ENCODE measurements around the gene IL20RB. TPM values are rescaled to one million over a fixed set of nuclear protein-coding genes. Genes with fewer than 3 reads are reported as not detected.
"Not testable (repeated sequence)": the region's sequence is repeated elsewhere in the genome, so short reads cannot be mapped to it uniquely, and the experiment has no call there.

The IL20RB gene
- polyA plus RNA-seq, 1 experiment, result 3.2 TPM

DNA sequence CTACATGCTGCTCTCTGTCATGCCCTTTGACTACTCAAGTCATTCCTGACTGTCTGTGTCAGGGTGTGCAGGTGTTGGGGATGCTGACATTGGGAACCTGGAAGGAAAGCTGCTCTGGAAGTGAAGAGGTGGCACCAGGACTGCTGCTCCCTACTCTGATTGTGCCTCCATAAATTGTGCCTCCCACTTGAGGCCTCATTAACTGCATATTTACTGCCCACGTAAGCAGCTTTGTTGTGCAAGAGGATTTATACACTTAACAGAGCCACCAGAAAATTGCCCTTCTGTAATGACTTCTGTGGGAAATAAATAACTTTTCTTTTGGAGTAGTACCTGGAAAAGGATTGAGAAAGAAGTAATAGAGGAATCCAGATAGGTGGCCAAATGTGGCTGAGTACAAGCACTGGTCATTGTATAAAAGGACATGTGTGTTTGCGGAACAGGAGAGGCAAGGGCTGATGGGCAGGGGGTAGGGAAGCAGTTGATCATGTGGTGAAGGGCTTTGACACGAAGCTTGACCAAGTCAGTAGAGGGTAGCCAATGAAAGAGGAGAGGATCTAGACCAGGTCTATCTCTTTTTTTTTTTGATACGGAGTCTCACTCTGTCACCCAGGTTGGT is 24.8 kb downstream of the IL20RB start:
- no peaks in the 10 kb centered on the region for H3K27me3 ChIP-seq (ENCODE audit: control insufficient read depth, insufficient read depth, low read length)
- no peaks in the 10 kb centered on the region for H3K36me3 ChIP-seq (ENCODE audit: control insufficient read depth, insufficient read depth, low read length)
- ChIA-PET CTCF (interaction anchor here (0.5 to 1.6 kb wide), 4 partner anchors 14 to 918 kb away, joined by 3 read pairs; no protein-coding TSS in a partner anchor), POLR2A (no interaction called here)
- H3K4me3 ChIP-seq (ENCODE audit: low read depth, low read length), result no peak overlapping the region
- TF ChIP-seq, protein P1, sequence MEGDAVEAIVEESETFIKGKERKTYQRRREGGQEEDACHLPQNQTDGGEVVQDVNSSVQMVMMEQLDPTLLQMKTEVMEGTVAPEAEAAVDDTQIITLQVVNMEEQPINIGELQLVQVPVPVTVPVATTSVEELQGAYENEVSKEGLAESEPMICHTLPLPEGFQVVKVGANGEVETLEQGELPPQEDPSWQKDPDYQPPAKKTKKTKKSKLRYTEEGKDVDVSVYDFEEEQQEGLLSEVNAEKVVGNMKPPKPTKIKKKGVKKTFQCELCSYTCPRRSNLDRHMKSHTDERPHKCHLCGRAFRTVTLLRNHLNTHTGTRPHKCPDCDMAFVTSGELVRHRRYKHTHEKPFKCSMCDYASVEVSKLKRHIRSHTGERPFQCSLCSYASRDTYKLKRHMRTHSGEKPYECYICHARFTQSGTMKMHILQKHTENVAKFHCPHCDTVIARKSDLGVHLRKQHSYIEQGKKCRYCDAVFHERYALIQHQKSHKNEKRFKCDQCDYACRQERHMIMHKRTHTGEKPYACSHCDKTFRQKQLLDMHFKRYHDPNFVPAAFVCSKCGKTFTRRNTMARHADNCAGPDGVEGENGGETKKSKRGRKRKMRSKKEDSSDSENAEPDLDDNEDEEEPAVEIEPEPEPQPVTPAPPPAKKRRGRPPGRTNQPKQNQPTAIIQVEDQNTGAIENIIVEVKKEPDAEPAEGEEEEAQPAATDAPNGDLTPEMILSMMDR (IDR thresholded peaks at IDR 0.05; ENCODE audit: insufficient read depth, low read depth, low read length), result no peak
- DNase-seq (ENCODE audit: low read depth), result no peak

- Histone ChIP-seq H3K36me3 (ENCODE audit: control insufficient read depth, insufficient read depth, low read length) (no peaks in the 10 kb centered on the region), H3K27me3 (ENCODE audit: control insufficient read depth, insufficient read depth, low read length) (no peaks in the 10 kb centered on the region), H3K4me3 (ENCODE audit: low read depth, low read length) (no peak overlapping the region)
- ChIA-PET POLR2A (interaction anchor here (0.5 to 0.7 kb wide), 2 partner anchors 46 to 123 kb away, joined by 3 to 11 read pairs; partner anchors contain the start of gene NCK1), CTCF (interaction anchor here (0.6 to 1.7 kb wide), 3 partner anchors 15 to 1894 kb away, joined by 3 to 4 read pairs (median 3); no protein-coding TSS in a partner anchor)
- no peak for DNase-seq (ENCODE audit: low read depth)
- TF ChIP-seq, protein P1 (IDR thresholded peaks at IDR 0.05; ENCODE audit: insufficient read depth, low read depth, low read length), result no peak
Measured at GRCh38 chr3:136984837-136985236, 27.1 kb downstream of the IL20RB start.

- H3K4me3 ChIP-seq (ENCODE audit: low read depth, low read length); CTCF ChIA-PET; H3K36me3 ChIP-seq (ENCODE audit: control insufficient read depth, insufficient read depth, low read length); POLR2A ChIA-PET; H3K27me3 ChIP-seq (ENCODE audit: control insufficient read depth, insufficient read depth, low read length); DNase-seq (ENCODE audit: low read depth): not testable (repeated sequence)
Measured at GRCh38 chr3:136987398-136987980, 29.7 kb downstream of the IL20RB start.

- DNase-seq (ENCODE audit: low read depth), result no peak
- Histone ChIP-seq H3K4me3 (ENCODE audit: low read depth, low read length) (no peak overlapping the region), H3K36me3 (ENCODE audit: control insufficient read depth, insufficient read depth, low read length) (no peaks in the 10 kb centered on the region), H3K27me3 (ENCODE audit: control insufficient read depth, insufficient read depth, low read length) (no peaks in the 10 kb centered on the region)
- ChIA-PET CTCF (no interaction called here), POLR2A (no interaction called here)
- TF ChIP-seq, protein P1 (IDR thresholded peaks at IDR 0.05; ENCODE audit: insufficient read depth, low read depth, low read length), result no peak
Measured at GRCh38 chr3:136988651-136989050, 30.9 kb downstream of the IL20RB start.

- no peak overlapping the region for H3K4me3 ChIP-seq (ENCODE audit: low read depth, low read length)
- TF ChIP-seq, protein P1 (IDR thresholded peaks at IDR 0.05; ENCODE audit: insufficient read depth, low read depth, low read length), result no peak
- CTCF ChIA-PET, result no interaction called here
Measured at GRCh38 chr3:136989781-136990524, 32.2 kb downstream of the IL20RB start.

More at GRCh38 chr3:136989781-136990524, 32.2 kb downstream of the IL20RB start:
- Histone ChIP-seq H3K27me3 (ENCODE audit: control insufficient read depth, insufficient read depth, low read length) (no peaks in the 10 kb centered on the region), H3K36me3 (ENCODE audit: control insufficient read depth, insufficient read depth, low read length) (no peaks in the 10 kb centered on the region)
- DNase-seq (ENCODE audit: low read depth), result no peak
- POLR2A ChIA-PET, result no interaction called here
